EH (cell line): ENCODE measurements around the gene NKD1.
"Not testable (repeated sequence)": the region's sequence is repeated elsewhere in the genome, so short reads cannot be mapped to it uniquely, and the experiment has no call there.

ENCODE experiments used
- DNase-seq: peaks from one replicate; pipeline ENCODE4 v3.0.0-alpha.2; 2015; ENCODE audit warnings: low read depth

Gene NKD1

GRCh38 chr16:50548125-50548908 lies at the start of gene NKD1:
Gene NKD1, plus strand, starts transcription at chr16:50548396. Its CDS starts 158 bp downstream, at chr16:50548554.
- peak; percentile 53 for DNase-seq

GRCh38 chr16:50498431-50499155 lies 49.6 kb upstream of the NKD1 start:
- DNase-seq: peak; percentile 19

- DNase-seq: no peak
Observed at GRCh38 chr16:50499254-50499653, 48.9 kb upstream of the NKD1 start.

- no peak for DNase-seq
Observed at GRCh38 chr16:50500171-50500874, 47.9 kb upstream of the NKD1 start.

GRCh38 chr16:50501251-50501650 lies 46.9 kb upstream of the NKD1 start:
- no peak for DNase-seq

- DNase-seq: no peak
Observed at GRCh38 chr16:50501986-50502615, 46.1 kb upstream of the NKD1 start.

GRCh38 chr16:50502616-50503011 lies 45.6 kb upstream of the NKD1 start:
- no peak for DNase-seq

GRCh38 chr16:50503868-50504531 lies 44.2 kb upstream of the NKD1 start:
- not testable (repeated sequence) for DNase-seq

- no peak for DNase-seq
Observed at GRCh38 chr16:50505115-50505514, 43.1 kb upstream of the NKD1 start.

- no peak for DNase-seq
Observed at GRCh38 chr16:50505714-50506542, 42.3 kb upstream of the NKD1 start.

GRCh38 chr16:50506543-50506937 lies 41.7 kb upstream of the NKD1 start:
- DNase-seq: no peak

- no peak for DNase-seq
Observed at GRCh38 chr16:50507397-50507796, 40.8 kb upstream of the NKD1 start.

GRCh38 chr16:50509521-50510341 lies 38.5 kb upstream of the NKD1 start:
- DNase-seq: peak; percentile 19

GRCh38 chr16:50515218-50515617 lies 33.0 kb upstream of the NKD1 start:
- DNase-seq: no peak

GRCh38 chr16:50516401-50516800 lies 31.8 kb upstream of the NKD1 start:
- DNase-seq: no peak

GRCh38 chr16:50516890-50517289 lies 31.3 kb upstream of the NKD1 start:
- DNase-seq: no peak

GRCh38 chr16:50517450-50518252 lies 30.5 kb upstream of the NKD1 start:
- no peak for DNase-seq

- DNase-seq: no peak
Observed at GRCh38 chr16:50519001-50519400, 29.2 kb upstream of the NKD1 start.

- DNase-seq: no peak
Observed at GRCh38 chr16:50519602-50520001, 28.6 kb upstream of the NKD1 start.
